HEK293 (cell line): ENCODE data around the gene TCEANC2.
A peak's percentile ranks its signal among the peaks of the same experiment; 100 is the strongest.
"Not testable (repeated sequence)": the region's sequence is repeated elsewhere in the genome, so short reads cannot be mapped to it uniquely, and the experiment has no call there.

ENCODE experiments used
- CTCF ChIA-PET: fragments of 350-600 bp; formaldehyde crosslinking; extraction: SDS; loops from one replicate; lab custom pipeline; 2021; ENCODE audit warnings: antibody characterized with exemption; lab: Yijun Ruan, JAX
- POLR2A ChIA-PET: fragments of 300-600 bp; formaldehyde crosslinking; extraction: SDS; loops from one replicate; lab custom pipeline; 2020; ENCODE audit warnings: antibody characterized with exemption, inconsistent platforms; lab: Yijun Ruan, JAX
- H3K27ac ChIP-seq: fragments of 200-500 bp; sonication (Bioruptor generic); 2 replicates; pipeline ENCODE4 v1.5.1; 2014; ENCODE audit warnings: low read depth, low read length, control low read depth, inconsistent platforms; ENCODE audit errors: extremely low read depth
- H3K36me3 ChIP-seq, 2 experiments: fragments of 200-500 bp in 1 of 2; sonication (Bioruptor generic) in 1 of 2; 1 replicate in 1 of 2; 2 replicates in 1 of 2; pipeline ENCODE4 v1.5.1; 2014 to 2017; ENCODE audit warnings: inconsistent platforms in 2 of 2, low read length in 2 of 2; ENCODE audit not compliant: control insufficient read depth in 2 of 2, insufficient read depth in 1 of 2
- H3K4me1 ChIP-seq: fragments of 200-500 bp; sonication (Bioruptor generic); 2 replicates; pipeline ENCODE4 v1.5.1; 2014; ENCODE audit warnings: mild to moderate bottlenecking, low read length, inconsistent platforms; ENCODE audit not compliant: control insufficient read depth, insufficient read depth
- H3K4me3 ChIP-seq: 2 replicates; pipeline ENCODE4 v1.5.1; 2011; ENCODE audit warnings: low read depth, mild to moderate bottlenecking, control low read depth, low read length, moderate library complexity
- H3K9me3 ChIP-seq: fragments of 200-500 bp; sonication (Bioruptor generic); 2 replicates; pipeline ENCODE4 v1.5.1; 2014; ENCODE audit warnings: low read depth, low read length, inconsistent platforms; ENCODE audit not compliant: control insufficient read depth, insufficient read depth
- HOXD13 ChIP-seq: sonication (generic); formaldehyde crosslinking; IDR thresholded peaks from 2 replicates; pipeline ENCODE4 v1.8.0; 2022; ENCODE audit warnings: missing genetic modification reagents, borderline replicate concordance
- PRDM6 ChIP-seq: fragments of 450-650 bp; formaldehyde crosslinking; IDR thresholded peaks from 2 replicates; pipeline ENCODE4 v1.5.1; 2017; ENCODE audit warnings: missing biosample characterization, missing genetic modification characterization
- SCRT2 ChIP-seq: fragments of 450-650 bp; formaldehyde crosslinking; IDR thresholded peaks from 2 replicates; pipeline ENCODE4 v1.5.1; 2016; ENCODE audit warnings: missing biosample characterization, missing genetic modification characterization
- SP2 ChIP-seq: fragments of 450-650 bp; formaldehyde crosslinking; IDR thresholded peaks from 2 replicates; pipeline ENCODE4 v1.5.1; 2016; ENCODE audit warnings: missing biosample characterization, missing genetic modification characterization
- ZBTB17 ChIP-seq: fragments of 450-650 bp; formaldehyde crosslinking; IDR thresholded peaks from 2 replicates; pipeline ENCODE4 v1.5.1; 2016; ENCODE audit warnings: missing biosample characterization, missing genetic modification characterization
- ZNF112 ChIP-seq: fragments of 450-650 bp; formaldehyde crosslinking; IDR thresholded peaks from 2 replicates; pipeline ENCODE4 v1.5.0; 2017; ENCODE audit warnings: missing biosample characterization, missing genetic modification characterization
- ZNF16 ChIP-seq: fragments of 450-650 bp; formaldehyde crosslinking; IDR thresholded peaks from 2 replicates; pipeline ENCODE4 v1.5.1; 2016; ENCODE audit warnings: low read depth, missing biosample characterization, missing genetic modification characterization
- ZNF174 ChIP-seq: fragments of 450-650 bp; formaldehyde crosslinking; IDR thresholded peaks from 2 replicates; pipeline ENCODE4 v1.5.0; 2017; ENCODE audit warnings: missing biosample characterization, mild to moderate bottlenecking, missing genetic modification characterization
- ZNF175 ChIP-seq: fragments of 450-650 bp; formaldehyde crosslinking; IDR thresholded peaks from 2 replicates; pipeline ENCODE4 v1.5.1; 2016; ENCODE audit warnings: missing biosample characterization, missing genetic modification characterization
- ZNF19 ChIP-seq: fragments of 450-650 bp; formaldehyde crosslinking; IDR thresholded peaks from 2 replicates; pipeline ENCODE4; 2016; ENCODE audit warnings: missing biosample characterization, missing genetic modification characterization, low read depth
- ZNF223 ChIP-seq: fragments of 450-650 bp; formaldehyde crosslinking; IDR thresholded peaks from 2 replicates; pipeline ENCODE4 v1.5.1; 2016; ENCODE audit warnings: missing biosample characterization, missing genetic modification characterization
- ZNF473 ChIP-seq: fragments of 450-650 bp; formaldehyde crosslinking; IDR thresholded peaks from 2 replicates; pipeline ENCODE4 v1.5.1; 2017; ENCODE audit warnings: missing biosample characterization, missing genetic modification characterization
- ZNF548 ChIP-seq: fragments of 450-650 bp; formaldehyde crosslinking; IDR thresholded peaks from 2 replicates; pipeline ENCODE4 v1.5.1; 2016; ENCODE audit warnings: missing biosample characterization, missing genetic modification characterization
- ZNF549 ChIP-seq: fragments of 450-650 bp; IDR thresholded peaks from 2 replicates; pipeline ENCODE4 v1.5.1; 2018; ENCODE audit warnings: missing biosample characterization, missing genetic modification characterization, mild to moderate bottlenecking, inconsistent platforms, moderate library complexity
- ZNF558 ChIP-seq: fragments of 450-650 bp; formaldehyde crosslinking; IDR thresholded peaks from 2 replicates; pipeline ENCODE4 v1.5.1; 2016; ENCODE audit warnings: missing biosample characterization, missing genetic modification characterization
- ZNF561 ChIP-seq: fragments of 450-650 bp; IDR thresholded peaks from 2 replicates; pipeline ENCODE4 v1.5.1; 2018; ENCODE audit warnings: missing biosample characterization, missing genetic modification characterization, borderline replicate concordance
- ZNF623 ChIP-seq: fragments of 450-650 bp; formaldehyde crosslinking; IDR thresholded peaks from 2 replicates; pipeline ENCODE4 v1.5.1; 2016; ENCODE audit warnings: missing biosample characterization, missing genetic modification characterization
- ZNF704 ChIP-seq: fragments of 450-650 bp; formaldehyde crosslinking; IDR thresholded peaks from 2 replicates; pipeline ENCODE4 v1.5.1; 2016; ENCODE audit warnings: missing biosample characterization, missing genetic modification characterization
- ZNF776 ChIP-seq: fragments of 450-650 bp; formaldehyde crosslinking; IDR thresholded peaks from 2 replicates; pipeline ENCODE4 v1.5.0; 2017; ENCODE audit warnings: missing biosample characterization, missing genetic modification characterization, borderline replicate concordance
- ZSCAN30 ChIP-seq: fragments of 450-650 bp; IDR thresholded peaks from 2 replicates; pipeline ENCODE4 v1.5.1; 2018; ENCODE audit warnings: missing biosample characterization, mild to moderate bottlenecking, missing genetic modification characterization, moderate library complexity
- TF ChIP-seq, protein P1 (sequence below): fragments of 450-650 bp; formaldehyde crosslinking; IDR thresholded peaks from 2 replicates; pipeline ENCODE4 v1.5.1; 2017; ENCODE audit warnings: missing biosample characterization, missing genetic modification characterization

The TCEANC2 gene

GRCh38 chr1:54018635-54019034 lies 34.8 kb upstream of the TCEANC2 start:
- POLR2A ChIA-PET, result interaction anchor here (1.0 kb wide), 1 partner anchor 8 kb away, joined by 3 read pairs; no protein-coding TSS in a partner anchor
- H3K4me1 ChIP-seq, result peaks cover 5% of the 10 kb centered on the region
- TF ChIP-seq ZSCAN30 (tag by site-specific recombination), result no peak
- no peak for TF ChIP-seq ZNF623 (tag by site-specific recombination)
- TF ChIP-seq, protein P1, sequence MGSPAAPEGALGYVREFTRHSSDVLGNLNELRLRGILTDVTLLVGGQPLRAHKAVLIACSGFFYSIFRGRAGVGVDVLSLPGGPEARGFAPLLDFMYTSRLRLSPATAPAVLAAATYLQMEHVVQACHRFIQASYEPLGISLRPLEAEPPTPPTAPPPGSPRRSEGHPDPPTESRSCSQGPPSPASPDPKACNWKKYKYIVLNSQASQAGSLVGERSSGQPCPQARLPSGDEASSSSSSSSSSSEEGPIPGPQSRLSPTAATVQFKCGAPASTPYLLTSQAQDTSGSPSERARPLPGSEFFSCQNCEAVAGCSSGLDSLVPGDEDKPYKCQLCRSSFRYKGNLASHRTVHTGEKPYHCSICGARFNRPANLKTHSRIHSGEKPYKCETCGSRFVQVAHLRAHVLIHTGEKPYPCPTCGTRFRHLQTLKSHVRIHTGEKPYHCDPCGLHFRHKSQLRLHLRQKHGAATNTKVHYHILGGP (tag by site-specific recombination), result no peak
- no peak for TF ChIP-seq ZNF174 (tag by site-specific recombination)
- no peak for TF ChIP-seq ZNF704 (tag by site-specific recombination)
- no peak for TF ChIP-seq ZNF112
- TF ChIP-seq ZNF558 (tag by site-specific recombination), result no peak
- no peak for TF ChIP-seq ZNF223 (tag by site-specific recombination)
- TF ChIP-seq PRDM6 (tag by site-specific recombination), result no peak
- no peak for TF ChIP-seq ZNF19
- no peak for TF ChIP-seq ZNF473 (tag by site-specific recombination)
- TF ChIP-seq ZNF776 (tag by site-specific recombination), result no peak
- TF ChIP-seq ZNF548 (tag by site-specific recombination), result no peak
- TF ChIP-seq ZNF16 (tag by site-specific recombination), result no peak
- TF ChIP-seq HOXD13 (CRISPR knock-in tag), result no peak
- TF ChIP-seq SP2 (tag by site-specific recombination), result no peak
- TF ChIP-seq SCRT2, result no peak
- H3K4me3 ChIP-seq, result no peak overlapping the region
- CTCF ChIA-PET, result interaction anchor here (0.7 kb wide), 1 partner anchor 158 kb away, joined by 3 read pairs; no protein-coding TSS in a partner anchor
- no peaks in the 10 kb centered on the region for H3K36me3 ChIP-seq
- no peak overlapping the region for H3K27ac ChIP-seq
- H3K9me3 ChIP-seq, result no peaks in the 10 kb centered on the region

DNA sequence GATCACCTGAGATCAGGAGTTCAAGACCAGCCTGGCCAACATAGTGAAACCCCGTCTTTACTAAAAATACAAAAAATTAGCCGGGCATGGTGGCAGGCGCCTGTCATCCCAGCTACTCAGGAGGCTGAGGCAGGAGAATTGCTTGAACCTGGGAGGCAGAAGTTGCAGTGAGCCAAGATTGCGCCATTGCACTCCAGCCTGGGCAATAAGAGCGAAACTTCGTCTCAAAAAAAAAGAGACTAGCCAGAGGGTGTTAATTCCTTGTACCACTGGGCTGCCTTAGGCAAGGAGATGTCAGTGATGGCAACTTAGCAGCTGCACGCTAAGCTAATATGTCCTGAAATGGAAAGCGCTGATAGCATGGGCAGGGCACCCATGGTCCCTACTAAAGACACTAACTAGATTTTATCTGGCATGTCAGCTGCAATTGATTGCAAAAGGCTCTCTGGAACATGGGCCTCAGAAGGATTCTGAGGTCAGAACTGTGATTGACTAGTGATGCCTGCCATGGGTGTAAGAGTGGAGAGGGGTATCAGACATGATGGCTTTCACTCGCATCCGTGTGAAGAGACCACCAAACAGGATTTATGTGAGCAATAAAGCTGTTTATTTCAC lies 33.7 kb upstream of the TCEANC2 start:
- POLR2A ChIA-PET, H3K4me1 ChIP-seq, H3K4me3 ChIP-seq, H3K36me3 ChIP-seq, H3K9me3 ChIP-seq, H3K27ac ChIP-seq: not testable (repeated sequence)
- peak; percentile 92 for TF ChIP-seq ZBTB17 (tag by site-specific recombination)
- CTCF ChIA-PET, result interaction anchor here (0.6 to 0.7 kb wide), 5 partner anchors 127 to 678 kb away, joined by 3 to 4 read pairs (median 3); no protein-coding TSS in a partner anchor

DNA sequence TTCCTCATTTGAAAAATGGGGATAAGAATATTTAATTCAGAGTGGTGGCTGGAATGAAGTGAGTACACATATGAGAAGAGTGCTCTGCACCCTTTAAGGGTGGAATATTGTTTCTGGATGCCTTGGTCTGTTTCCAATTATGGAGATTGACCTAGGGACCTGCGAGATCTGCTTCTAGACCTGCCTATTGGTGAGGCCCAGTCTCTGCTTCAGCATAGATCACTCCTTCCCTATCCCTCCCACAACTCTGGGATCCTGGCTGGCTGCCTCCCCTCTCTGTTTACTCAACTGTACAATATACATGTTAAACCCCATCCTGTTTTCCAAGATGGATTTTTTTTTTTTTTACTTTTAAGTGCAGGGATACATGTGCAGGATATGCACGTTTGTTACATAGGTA lies 29.1 kb upstream of the TCEANC2 start:
- H3K36me3 ChIP-seq, result no peaks in the 10 kb centered on the region
- POLR2A ChIA-PET, result no interaction called here

More for the DNA sequence above, 29.1 kb upstream of the TCEANC2 start:
- Histone ChIP-seq H3K4me1 (peaks cover 4% of the 10 kb centered on the region; the same call in 1 of the 2 replicates), H3K9me3 (no peaks in the 10 kb centered on the region), H3K27ac (no peak overlapping the region), H3K4me3 (no peak overlapping the region)
- CTCF ChIA-PET, result no interaction called here
- TF ChIP-seq ZNF561, result no peak
- peak; percentile 59; the same call in 1 of the 2 replicates for TF ChIP-seq ZBTB17 (tag by site-specific recombination)
- TF ChIP-seq ZNF175 (tag by site-specific recombination), result no peak
- no peak for TF ChIP-seq ZNF549 (tag by site-specific recombination)
- TF ChIP-seq ZNF776 (tag by site-specific recombination), result no peak
